Kidney glomerular epithelial cell (primary cell): Measurements from ENCODE around the gene NOS1AP.
A peak's percentile ranks its signal among the peaks of the same experiment; 100 is the strongest.

ENCODE experiments used
- DNase-seq: peaks from one replicate; lab custom pipeline; 2025; lab: John Stamatoyannopoulos, UW

The NOS1AP gene

GRCh38 chr1:162220009-162220539 lies 150.6 kb downstream of the NOS1AP start:
- no peak for DNase-seq

- DNase-seq = no peak
Measured at GRCh38 chr1:162222014-162222413, 152.5 kb downstream of the NOS1AP start.

GRCh38 chr1:162222730-162223129 lies 153.2 kb downstream of the NOS1AP start:
- DNase-seq = no peak

- DNase-seq = no peak
Measured at GRCh38 chr1:162223488-162223887, 154.0 kb downstream of the NOS1AP start.

GRCh38 chr1:162224267-162224666 lies 154.8 kb downstream of the NOS1AP start:
- DNase-seq = no peak

GRCh38 chr1:162228586-162228985 lies 159.1 kb downstream of the NOS1AP start:
- no peak for DNase-seq

GRCh38 chr1:162229549-162229948 lies 160.1 kb downstream of the NOS1AP start:
- no peak for DNase-seq

- DNase-seq = no peak
Measured at GRCh38 chr1:162230096-162230495, 160.6 kb downstream of the NOS1AP start.

- DNase-seq = no peak
Measured at GRCh38 chr1:162230517-162230916, 161.0 kb downstream of the NOS1AP start.

- no peak for DNase-seq
Measured at GRCh38 chr1:162232034-162232711, 162.7 kb downstream of the NOS1AP start.

- DNase-seq = no peak
Measured at GRCh38 chr1:162233066-162233465, 163.6 kb downstream of the NOS1AP start.

GRCh38 chr1:162233937-162234336 lies 164.4 kb downstream of the NOS1AP start:
- DNase-seq = no peak

- no peak for DNase-seq
Measured at GRCh38 chr1:162234571-162234970, 165.1 kb downstream of the NOS1AP start.

- DNase-seq = peak; percentile 78
Measured at GRCh38 chr1:162235241-162235800, 165.8 kb downstream of the NOS1AP start.

GRCh38 chr1:162236201-162236600 lies 166.7 kb downstream of the NOS1AP start:
- DNase-seq = no peak

GRCh38 chr1:162236618-162237017 lies 167.1 kb downstream of the NOS1AP start:
- DNase-seq = no peak

- DNase-seq = no peak
Measured at GRCh38 chr1:162240577-162240976, 171.1 kb downstream of the NOS1AP start.

- DNase-seq = no peak
Measured at GRCh38 chr1:162242804-162243203, 173.3 kb downstream of the NOS1AP start.

GRCh38 chr1:162248854-162249535 lies 179.5 kb downstream of the NOS1AP start:
- no peak for DNase-seq

- no peak for DNase-seq
Measured at GRCh38 chr1:162250004-162250730, 180.7 kb downstream of the NOS1AP start.

- DNase-seq = no peak
Measured at GRCh38 chr1:162251102-162251501, 181.6 kb downstream of the NOS1AP start.

- DNase-seq = no peak
Measured at GRCh38 chr1:162252214-162252613, 182.7 kb downstream of the NOS1AP start.
